IMR-90 (cell line): ENCODE results near the gene PIP5K1C. TPM values are rescaled to one million over a fixed set of nuclear protein-coding genes. Genes with fewer than 3 reads are reported as not detected.

Experiments used
- ATAC-seq: fragments of 200-7000 bp; cut with Tn5 transposase; 2 replicates; pipeline ENCODE4 v1.9.1; 2020; ENCODE audit warnings: low read depth, mild to moderate bottlenecking, moderate library complexity
- BruUV-seq: library from RNA; stranded (reverse); fragments of 400-500 nt; replicated peaks from 2 replicates; lab custom pipeline; 2021; lab: Mats Ljungman, UMichigan
- CTCF ChIA-PET: fragments of 300-600 bp; formaldehyde crosslinking; extraction: SDS; loops from one replicate; lab custom pipeline; 2021; ENCODE audit warnings: antibody characterized with exemption; lab: Yijun Ruan, JAX
- POLR2A ChIA-PET: fragments of 300-600 bp; sonication (Branson Sonifier 250); formaldehyde crosslinking; loops from one replicate; lab custom pipeline; 2022; ENCODE audit warnings: antibody characterized with exemption; ENCODE audit not compliant: unreplicated experiment; lab: Charles Lee
- DNase-seq: peaks from one replicate; pipeline ENCODE4 v3.0.0; 2013
- H2AFZ ChIP-seq: replicated peaks from 2 replicates; pipeline ENCODE3; 2013; ENCODE audit warnings: low read length, mild to moderate bottlenecking; ENCODE audit not compliant: poor library complexity
- H2AK5ac ChIP-seq: 2 replicates; pipeline ENCODE4 v1.6.1; 2013; ENCODE audit warnings: low read depth, low read length, inconsistent platforms
- H2AK9ac ChIP-seq: replicated peaks from 2 replicates; pipeline ENCODE3; 2013; ENCODE audit warnings: mild to moderate bottlenecking, low read depth, low read length, moderate library complexity; ENCODE audit not compliant: poor library complexity
- H2BK120ac ChIP-seq: 2 replicates; pipeline ENCODE4 v1.6.1; 2013; ENCODE audit warnings: low read depth, low read length, inconsistent platforms
- H2BK15ac ChIP-seq: 3 replicates; pipeline ENCODE4 v1.6.1; 2013; ENCODE audit warnings: low read depth, low read length, inconsistent platforms
- H2BK20ac ChIP-seq: 2 replicates; pipeline ENCODE4 v1.6.1; 2013; ENCODE audit warnings: low read depth, mild to moderate bottlenecking, inconsistent platforms, low read length, moderate library complexity
- H2BK5ac ChIP-seq: 2 replicates; pipeline ENCODE4 v1.6.1; 2013; ENCODE audit warnings: mild to moderate bottlenecking, low read depth, low read length, inconsistent platforms; ENCODE audit not compliant: poor library complexity, severe bottlenecking
- H3K14ac ChIP-seq: replicated peaks from 2 replicates; pipeline ENCODE4 v1.6.1; 2013; ENCODE audit warnings: low read depth, low read length, inconsistent platforms
- H3K18ac ChIP-seq: 2 replicates; pipeline ENCODE4 v1.6.1; 2013; ENCODE audit warnings: low read depth, low read length, control low read depth
- H3K23ac ChIP-seq: 2 replicates; pipeline ENCODE4 v1.6.1; 2013; ENCODE audit warnings: low read depth, low read length, inconsistent platforms
- H3K27ac ChIP-seq: 2 replicates; pipeline ENCODE4 v1.5.1; 2013; ENCODE audit warnings: mild to moderate bottlenecking, control low read depth, low read length; ENCODE audit not compliant: insufficient read depth
- H3K27me3 ChIP-seq: 2 replicates; pipeline ENCODE4 v1.6.1; 2013; ENCODE audit warnings: low read length; ENCODE audit not compliant: control insufficient read depth, insufficient read depth
- H3K36me3 ChIP-seq: 2 replicates; pipeline ENCODE4 v1.6.1; 2013; ENCODE audit warnings: low read length, mixed read lengths; ENCODE audit not compliant: control insufficient read depth, insufficient read depth
- H3K4ac ChIP-seq: 2 replicates; pipeline ENCODE4 v1.6.1; 2013; ENCODE audit warnings: low read depth, low read length, inconsistent platforms
- H3K4me1 ChIP-seq: 2 replicates; pipeline ENCODE4 v1.6.1; 2013; ENCODE audit warnings: low read length, mixed read lengths; ENCODE audit not compliant: control insufficient read depth, insufficient read depth
- H3K4me2 ChIP-seq: 2 replicates; pipeline ENCODE4 v1.6.1; 2013; ENCODE audit warnings: low read depth, mild to moderate bottlenecking, control low read depth, low read length, moderate library complexity
- H3K4me3 ChIP-seq: 2 replicates; pipeline ENCODE4 v1.5.1; 2013; ENCODE audit warnings: low read depth, mild to moderate bottlenecking, control low read depth, low read length, moderate library complexity; ENCODE audit not compliant: insufficient read depth
- H3K56ac ChIP-seq: 2 replicates; pipeline ENCODE4 v1.6.1; 2013; ENCODE audit warnings: low read length, inconsistent platforms; ENCODE audit not compliant: insufficient read depth; ENCODE audit errors: extremely low read depth
- H3K79me1 ChIP-seq, 2 experiments: 2 replicates each; pipeline ENCODE4 v1.6.1; 2013; ENCODE audit warnings: low read length in 2 of 2, inconsistent platforms in 1 of 2, low read depth in 1 of 2
- H3K9ac ChIP-seq: 2 replicates; pipeline ENCODE4 v1.6.1; 2013; ENCODE audit warnings: low read depth, low read length, control low read depth
- H3K9me1 ChIP-seq: 2 replicates; pipeline ENCODE4 v1.6.1; 2013; ENCODE audit warnings: low read length, inconsistent platforms; ENCODE audit not compliant: insufficient read depth
- H3K9me3 ChIP-seq: 2 replicates; pipeline ENCODE4 v1.6.1; 2013; ENCODE audit warnings: low read length; ENCODE audit not compliant: control insufficient read depth, insufficient read depth
- H4K20me1 ChIP-seq: 2 replicates; pipeline ENCODE4 v1.6.1; 2013; ENCODE audit warnings: low read length, inconsistent platforms; ENCODE audit not compliant: insufficient read depth
- H4K5ac ChIP-seq: 2 replicates; pipeline ENCODE4 v1.6.1; 2013; ENCODE audit warnings: mild to moderate bottlenecking, low read depth, low read length, control low read depth
- H4K8ac ChIP-seq, 2 experiments: 2 replicates each; pipeline ENCODE4 v1.6.1; 2013; ENCODE audit warnings: low read depth in 2 of 2, low read length in 2 of 2, control low read depth in 1 of 2, inconsistent platforms in 1 of 2
- H4K91ac ChIP-seq: 2 replicates; pipeline ENCODE4 v1.6.1; 2013; ENCODE audit warnings: low read depth, low read length, inconsistent platforms; ENCODE audit not compliant: insufficient read depth
- BHLHE40 ChIP-seq: fragments of 150-350 bp; IDR thresholded peaks from 2 replicates; pipeline ENCODE4 v1.6.1; 2016; ENCODE audit warnings: mild to moderate bottlenecking, low read depth, low read length
- CEBPB ChIP-seq: IDR thresholded peaks from 2 replicates; pipeline ENCODE4 v1.6.1; 2012; ENCODE audit warnings: low read depth, low read length, improper control_type of control experiment
- CHD1 ChIP-seq: IDR thresholded peaks from 2 replicates; pipeline ENCODE4 v1.6.1; 2012; ENCODE audit warnings: low read depth, low read length, improper control_type of control experiment
- ELK1 ChIP-seq: fragments of 150-350 bp; IDR thresholded peaks from 2 replicates; pipeline ENCODE4 v1.6.1; 2016; ENCODE audit warnings: low read depth, mild to moderate bottlenecking, low read length, moderate library complexity, borderline replicate concordance
- FOS ChIP-seq: fragments of 150-350 bp; IDR thresholded peaks from 2 replicates; pipeline ENCODE4 v1.6.1; 2016; ENCODE audit warnings: low read depth, low read length
- MAFK ChIP-seq: IDR thresholded peaks from 2 replicates; pipeline ENCODE4 v1.6.1; 2012; ENCODE audit warnings: low read depth, low read length, improper control_type of control experiment
- MAZ ChIP-seq: IDR thresholded peaks from 2 replicates; pipeline ENCODE4 v1.6.1; 2012; ENCODE audit warnings: low read depth, mild to moderate bottlenecking, low read length, improper control_type of control experiment, moderate library complexity, borderline replicate concordance
- MXI1 ChIP-seq: IDR thresholded peaks from 2 replicates; pipeline ENCODE4 v1.6.1; 2012; ENCODE audit warnings: low read depth, mild to moderate bottlenecking, low read length, moderate library complexity, borderline replicate concordance
- NFE2L2 ChIP-seq: fragments of 150-350 bp; IDR thresholded peaks from 2 replicates; pipeline ENCODE4 v1.6.1; 2016; ENCODE audit warnings: low read depth, mild to moderate bottlenecking, low read length
- POLR2A ChIP-seq: IDR thresholded peaks from 2 replicates; pipeline ENCODE4 v1.6.1; 2012; ENCODE audit warnings: mild to moderate bottlenecking, low read depth, low read length
- RAD21 ChIP-seq: IDR thresholded peaks from 2 replicates; pipeline ENCODE4 v1.6.1; 2012; ENCODE audit warnings: low read length, improper control_type of control experiment
- RCOR1 ChIP-seq: IDR thresholded peaks from 2 replicates; pipeline ENCODE4 v1.6.1; 2012; ENCODE audit warnings: mild to moderate bottlenecking, low read length, improper control_type of control experiment; ENCODE audit not compliant: insufficient replicate concordance
- RFX5 ChIP-seq: IDR thresholded peaks from 2 replicates; pipeline ENCODE4 v1.8.0; 2012; ENCODE audit warnings: low read depth, mild to moderate bottlenecking, low read length, moderate library complexity
- SMC3 ChIP-seq: fragments of 150-350 bp; IDR thresholded peaks from 2 replicates; pipeline ENCODE4 v1.6.1; 2016; ENCODE audit warnings: low read depth, mild to moderate bottlenecking, antibody characterized with exemption, low read length, moderate library complexity
- WGBS, 2 experiments: methylation state at CpG; one replicate each; pipeline versions ENCODE4 v1.1.5 to v1.1.7; 2013; ENCODE audit warnings: missing lambda C conversion rate in 2 of 2; ENCODE audit not compliant: insufficient read length in 1 of 2; ENCODE audit errors: extremely low coverage in 2 of 2; 5-methylcytosine and 5-hydroxymethylcytosine counted together
- dilution Hi-C: fragments of 300-500 bp; cut with HindIII; formaldehyde crosslinking; loops from one replicate; pipeline ENCODE4 v1.14.3; 2018; ENCODE audit warnings: low sequenced_read_pairs; ENCODE audit not compliant: unreplicated experiment
- in situ Hi-C: fragments of 300-500 bp; cut with MboI; formaldehyde crosslinking; loops from 3 replicates; pipeline ENCODE4 v1.14.3; 2019; ENCODE audit warnings: low sequenced_read_pairs, inconsistent platforms, mixed read lengths
- intact Hi-C: fragments of 100-400 bp; cut with micrococcal nuclease; formaldehyde crosslinking; loops from 2 replicates; pipeline ENCODE4 v1.10.0; 2022
- polyA plus RNA-seq, 3 experiments: library from polyadenylated mRNA; depleted of rRNA; stranded (reverse); fragments of >200 nt; gene quantifications; 2 replicates each; pipeline ENCODE4 v1.2.3, GENCODE V29; 2012; ENCODE audit warnings: low replicate concordance in 1 of 3
- total RNA-seq: library from RNA; depleted of rRNA; stranded (reverse); fragments of >200 nt; gene quantifications from 2 replicates; pipeline ENCODE4 v1.2.3, GENCODE V29; 2012
- TF ChIP-seq, protein P1 (sequence below): conservative IDR thresholded peaks from 2 replicates; pipeline ENCODE4 v1.5.1; 2012; ENCODE audit warnings: mild to moderate bottlenecking, low read depth, low read length, improper control_type of control experiment
- TF ChIP-seq, protein P2 (sequence below): fragments of 150-350 bp; IDR thresholded peaks from 2 replicates; pipeline ENCODE4 v1.6.1; 2017; ENCODE audit warnings: mild to moderate bottlenecking, antibody characterized with exemption, low read length, low read depth

Gene PIP5K1C
- total and polyA plus RNA-seq, 2 of the 4 experiments (the other 2 are of a cell fraction) = 13.6 to 23.3 TPM

GRCh38 chr19:3646336-3647092 is 53.8 kb downstream of the PIP5K1C start:
- no peak overlapping the region for H3K18ac ChIP-seq
- no peaks in the 10 kb centered on the region for H3K4me1 ChIP-seq
- H3K36me3 ChIP-seq = peaks cover 47% of the 10 kb centered on the region
- no peak overlapping the region for H3K23ac ChIP-seq
- ChIA-PET POLR2A (no interaction called here), CTCF (no interaction called here)
- H4K8ac ChIP-seq = no peak overlapping the region
- 0 out of 2 replicates have a peak, but pooled peaks cover 6% of the 10 kb centered on the region for H4K20me1 ChIP-seq
- WGBS, 2 experiments = 90% methylated on average over 18 of the region's 23 CpGs; no CpG with 5 or more reads in 1 of the 2 experiments
- H4K91ac ChIP-seq = no peak overlapping the region
- in situ Hi-C loops (no loop called here), intact Hi-C loops (no loop called here), dilution Hi-C loops (no loop called here)
- no peak overlapping the region for H4K5ac ChIP-seq
- no peaks in the 10 kb centered on the region; a peak in 1 of 4 replicates for H3K79me1 ChIP-seq
- no peaks in the 10 kb centered on the region for H3K9me1 ChIP-seq
- H2BK120ac ChIP-seq = no peak overlapping the region
- H3K4ac ChIP-seq = no peak overlapping the region
- no peak overlapping the region for H2BK15ac ChIP-seq
- H3K4me3 ChIP-seq = no peak overlapping the region
- H3K14ac ChIP-seq = no peak overlapping the region
- ATAC-seq (no peak), DNase-seq (no peak)
- no peak overlapping the region for H3K4me2 ChIP-seq
- H3K9ac ChIP-seq = no peak overlapping the region
- BruUV-seq = no TSS peak
- no peaks in the 10 kb centered on the region for H3K9me3 ChIP-seq
- H3K27me3 ChIP-seq = no peaks in the 10 kb centered on the region
- H2BK20ac ChIP-seq = no peak overlapping the region
- no peak for TF ChIP-seq MAFK
- no peak for TF ChIP-seq RCOR1
- TF ChIP-seq MXI1 = no peak
- TF ChIP-seq, protein P1, sequence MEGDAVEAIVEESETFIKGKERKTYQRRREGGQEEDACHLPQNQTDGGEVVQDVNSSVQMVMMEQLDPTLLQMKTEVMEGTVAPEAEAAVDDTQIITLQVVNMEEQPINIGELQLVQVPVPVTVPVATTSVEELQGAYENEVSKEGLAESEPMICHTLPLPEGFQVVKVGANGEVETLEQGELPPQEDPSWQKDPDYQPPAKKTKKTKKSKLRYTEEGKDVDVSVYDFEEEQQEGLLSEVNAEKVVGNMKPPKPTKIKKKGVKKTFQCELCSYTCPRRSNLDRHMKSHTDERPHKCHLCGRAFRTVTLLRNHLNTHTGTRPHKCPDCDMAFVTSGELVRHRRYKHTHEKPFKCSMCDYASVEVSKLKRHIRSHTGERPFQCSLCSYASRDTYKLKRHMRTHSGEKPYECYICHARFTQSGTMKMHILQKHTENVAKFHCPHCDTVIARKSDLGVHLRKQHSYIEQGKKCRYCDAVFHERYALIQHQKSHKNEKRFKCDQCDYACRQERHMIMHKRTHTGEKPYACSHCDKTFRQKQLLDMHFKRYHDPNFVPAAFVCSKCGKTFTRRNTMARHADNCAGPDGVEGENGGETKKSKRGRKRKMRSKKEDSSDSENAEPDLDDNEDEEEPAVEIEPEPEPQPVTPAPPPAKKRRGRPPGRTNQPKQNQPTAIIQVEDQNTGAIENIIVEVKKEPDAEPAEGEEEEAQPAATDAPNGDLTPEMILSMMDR = no peak
- TF ChIP-seq ELK1 = no peak
- TF ChIP-seq MAZ = no peak
- no peak for TF ChIP-seq RAD21
- no peak for TF ChIP-seq CHD1
- TF ChIP-seq POLR2A = no peak
- TF ChIP-seq NFE2L2 = no peak
- TF ChIP-seq CEBPB = no peak
- no peak for TF ChIP-seq SMC3
- TF ChIP-seq FOS = no peak
- no peak for TF ChIP-seq RFX5
- no peak for TF ChIP-seq BHLHE40
- TF ChIP-seq, protein P2, sequence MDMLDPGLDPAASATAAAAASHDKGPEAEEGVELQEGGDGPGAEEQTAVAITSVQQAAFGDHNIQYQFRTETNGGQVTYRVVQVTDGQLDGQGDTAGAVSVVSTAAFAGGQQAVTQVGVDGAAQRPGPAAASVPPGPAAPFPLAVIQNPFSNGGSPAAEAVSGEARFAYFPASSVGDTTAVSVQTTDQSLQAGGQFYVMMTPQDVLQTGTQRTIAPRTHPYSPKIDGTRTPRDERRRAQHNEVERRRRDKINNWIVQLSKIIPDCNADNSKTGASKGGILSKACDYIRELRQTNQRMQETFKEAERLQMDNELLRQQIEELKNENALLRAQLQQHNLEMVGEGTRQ = no peak
- H2AFZ ChIP-seq = peak overlapping the region; percentile 6
- H2AK5ac ChIP-seq = no peak overlapping the region
- H3K56ac ChIP-seq = no peak overlapping the region
- H2AK9ac ChIP-seq = no peak overlapping the region
- no peak overlapping the region for H2BK5ac ChIP-seq
- H3K27ac ChIP-seq = no peak overlapping the region
